GM12878 (cell line): ENCODE results near the gene NCMAP. TPM values are rescaled to one million over a fixed set of nuclear protein-coding genes. Genes with fewer than 3 reads are reported as not detected.

Source experiments
- ATAC-seq: fragments of 200-7000 bp; cut with Tn5 transposase; 3 replicates; pipeline ENCODE4 v1.9.1; 2020; ENCODE audit warnings: mild to moderate bottlenecking, moderate library complexity
- BruUV-seq: library from RNA; stranded (reverse); fragments of 400-500 nt; replicated peaks from 2 replicates; lab custom pipeline; 2021; lab: Mats Ljungman, UMichigan
- CTCF ChIA-PET: fragments of 300-600 bp; sonication (Branson Sonifier 250); formaldehyde crosslinking; extraction: SDS; loops from one replicate; lab custom pipeline; 2021; ENCODE audit warnings: inconsistent platforms; lab: Yijun Ruan, JAX
- POLR2A ChIA-PET: fragments of 350-600 bp; formaldehyde crosslinking; extraction: SDS; loops from one replicate; lab custom pipeline; 2021; ENCODE audit warnings: inconsistent platforms; lab: Charles Lee
- RAD21 ChIA-PET: fragments of 300-600 bp; sonication (Branson Sonifier 250); formaldehyde crosslinking; loops from one replicate; lab custom pipeline; 2023; ENCODE audit warnings: antibody characterized with exemption; ENCODE audit not compliant: unreplicated experiment; lab: Charles Lee
- SMC1A ChIA-PET: fragments of 300-600 bp; sonication (Branson Sonifier 250); formaldehyde crosslinking; loops from one replicate; lab custom pipeline; 2023; ENCODE audit not compliant: unreplicated experiment, uncharacterized antibody; lab: Charles Lee
- DNase-seq: peaks from one replicate; pipeline ENCODE4 v3.0.0-alpha.2; 2011; ENCODE audit warnings: low read depth, low spot score
- FAIRE-seq: peaks from 3 replicates; lab custom pipeline; 2011; peaks lifted over from hg19 to GRCh38; lab: Jason Lieb, UNC
- H2AFZ ChIP-seq: 2 replicates; pipeline ENCODE4 v1.6.0; 2011; ENCODE audit warnings: low read depth, low read length, control low read depth; ENCODE audit not compliant: control insufficient read depth
- H3K27ac ChIP-seq: 2 replicates; pipeline ENCODE4 v1.5.1; 2011; ENCODE audit warnings: control low read depth; ENCODE audit not compliant: control insufficient read depth, insufficient read depth
- H3K27me3 ChIP-seq, 2 experiments: replicated peaks in 1 of 2; 2 replicates each; pipeline versions ENCODE4 v1.6.0 to v1.6.1; 2011; ENCODE audit warnings: low read length in 1 of 2; ENCODE audit not compliant: control insufficient read depth in 2 of 2, insufficient read depth in 2 of 2
- H3K36me3 ChIP-seq, 2 experiments: 2 replicates each; pipeline ENCODE4 v1.5.1; 2011; ENCODE audit warnings: low read length in 1 of 2; ENCODE audit not compliant: control insufficient read depth in 2 of 2, insufficient read depth in 2 of 2
- H3K4me1 ChIP-seq: 2 replicates; pipeline ENCODE4 v1.6.1; 2011; ENCODE audit warnings: mild to moderate bottlenecking, low read length, moderate library complexity, mixed read lengths; ENCODE audit not compliant: control insufficient read depth, insufficient read depth
- H3K4me2 ChIP-seq: 2 replicates; pipeline ENCODE4 v1.6.0; 2011; ENCODE audit warnings: control low read depth; ENCODE audit not compliant: control insufficient read depth, insufficient read depth
- H3K4me3 ChIP-seq: fragments of 200-600 bp; sonication (generic); 2 replicates; pipeline ENCODE4 v1.5.1; 2016
- H3K79me2 ChIP-seq: 2 replicates; pipeline ENCODE4 v1.6.0; 2011; ENCODE audit warnings: low read length; ENCODE audit not compliant: control insufficient read depth, insufficient read depth
- H3K9ac ChIP-seq: 2 replicates; pipeline ENCODE4 v1.8.0; 2011; ENCODE audit warnings: low read length, control low read depth, mixed read lengths; ENCODE audit not compliant: control insufficient read depth, insufficient read depth
- H3K9me3 ChIP-seq: replicated peaks from 3 replicates; pipeline ENCODE4 v1.5.1; 2011; ENCODE audit warnings: mild to moderate bottlenecking, low read length; ENCODE audit not compliant: control insufficient read depth, insufficient read depth
- H4K20me1 ChIP-seq: 2 replicates; pipeline ENCODE4 v1.6.0; 2011; ENCODE audit not compliant: control insufficient read depth, insufficient read depth
- CHD2 ChIP-seq: IDR thresholded peaks from 2 replicates; pipeline ENCODE4 v1.6.1; 2011; ENCODE audit warnings: low read depth, low read length, improper control_type of control experiment, borderline replicate concordance
- ETV6 ChIP-seq, 2 experiments: fragments of 450-650 bp in 1 of 2; IDR thresholded peaks in 1 of 2; conservative IDR thresholded peaks in 1 of 2; 2 replicates each; pipeline ENCODE4 v1.6.1; 2014; ENCODE audit warnings: antibody characterized with exemption in 1 of 2, borderline replicate concordance in 1 of 2, low read depth in 1 of 2, mild to moderate bottlenecking in 1 of 2, moderate library complexity in 1 of 2
- KDM1A ChIP-seq: fragments of 200-600 bp; sonication (generic); IDR thresholded peaks from 2 replicates; pipeline ENCODE4 v1.6.1; 2016; ENCODE audit warnings: borderline replicate concordance
- MYC ChIP-seq: IDR thresholded peaks from 2 replicates; pipeline ENCODE4 v1.6.1; 2011; ENCODE audit warnings: mild to moderate bottlenecking, low read length, moderate library complexity, inconsistent platforms; ENCODE audit not compliant: insufficient read depth, insufficient replicate concordance, insufficient read length, severe bottlenecking
- RFX5 ChIP-seq: IDR thresholded peaks from 2 replicates; pipeline ENCODE4 v1.6.1; 2011; ENCODE audit warnings: low read depth, low read length, improper control_type of control experiment
- TBL1XR1 ChIP-seq: IDR thresholded peaks from 2 replicates; pipeline ENCODE4 v1.6.1; 2012; ENCODE audit warnings: low read depth, low read length, improper control_type of control experiment
- TCF7 ChIP-seq: IDR thresholded peaks from 2 replicates; pipeline ENCODE4 v1.6.1; 2014; ENCODE audit warnings: antibody characterized with exemption, borderline replicate concordance
- ZNF687 ChIP-seq: fragments of 450-650 bp; IDR thresholded peaks from 2 replicates; pipeline ENCODE4 v1.6.1; 2017; ENCODE audit warnings: mild to moderate bottlenecking, moderate library complexity
- WGBS: methylation state at CpG from one replicate; pipeline ENCODE4 v1.1.6; 2016; ENCODE audit warnings: low lambda C conversion rate; ENCODE audit not compliant: insufficient replicate concordance, insufficient coverage; ENCODE audit errors: missing lambda C conversion rate; 5-methylcytosine and 5-hydroxymethylcytosine counted together
- in situ Hi-C: fragments of 300-500 bp; cut with MboI; formaldehyde crosslinking; loops from 9 replicates; pipeline ENCODE4 v1.14.3; 2018; ENCODE audit warnings: mixed read lengths
- intact Hi-C: fragments of 100-400 bp; cut with micrococcal nuclease; formaldehyde crosslinking; loops from one replicate; pipeline ENCODE4 v1.14.2; 2022; ENCODE audit not compliant: unreplicated experiment
- polyA plus RNA-seq, 11 experiments: library from polyadenylated mRNA; depleted of rRNA in 4 of 11; unstranded in 6 of 11; stranded (reverse) in 5 of 11; fragments of >200 nt; fragmentation: Nextera tagmentation in 4 of 11; fragmentation: Illumina TruSeq in 1 of 11; extraction: Ambion mirVana in 4 of 11; extraction: Trizol in 1 of 11; gene quantifications; 1 replicate in 1 of 11; 2 replicates in 10 of 11; pipeline versions ENCODE4 v1.2.1 to v1.2.3, GENCODE V29; 2011 to 2016; ENCODE audit warnings: inconsistent platforms in 2 of 11, missing spikeins in 2 of 11, low read depth in 1 of 11
- total RNA-seq, 4 experiments: library from RNA; depleted of rRNA in 3 of 4; stranded (reverse); fragments of >200 nt in 3 of 4; fragmentation: Illumina TruSeq in 1 of 4; extraction: Trizol in 1 of 4; gene quantifications; 2 replicates each; pipeline versions ENCODE4 v1.2.1 to v1.2.3, GENCODE V29; 2013 to 2021
- TF ChIP-seq, protein P1 (sequence below): fragments of 450-650 bp; IDR thresholded peaks from 2 replicates; pipeline ENCODE4 v1.6.1; 2016; ENCODE audit warnings: mild to moderate bottlenecking
- TF ChIP-seq, protein P2 (sequence below): IDR thresholded peaks from 2 replicates; pipeline ENCODE4 v1.6.1; 2012; ENCODE audit warnings: low read depth, low read length, improper control_type of control experiment
- TF ChIP-seq, protein P3 (sequence below): fragments of 450-650 bp; IDR thresholded peaks from 2 replicates; pipeline ENCODE4 v1.6.1; 2017; ENCODE audit warnings: mild to moderate bottlenecking, moderate library complexity

The NCMAP gene
- total and polyA plus RNA-seq, 10 of the 15 experiments (the other 5 are each of a cell fraction or from before 2014, with no cell fraction given): not detected

- no peak for TF ChIP-seq ZNF687
- no peak for TF ChIP-seq TCF7
- TF ChIP-seq CHD2: no peak
- TF ChIP-seq ETV6 (conservative IDR thresholded peaks at IDR 0.05 in 1 of 2, IDR thresholded peaks at IDR 0.05 in 1 of 2; ENCODE audit: borderline replicate concordance in 1 of 2, low read depth in 1 of 2): no peak
- no peak for TF ChIP-seq MYC
Observed at GRCh38 chr1:24535778-24536177, 20.1 kb upstream of the NCMAP start (continued).

DNA sequence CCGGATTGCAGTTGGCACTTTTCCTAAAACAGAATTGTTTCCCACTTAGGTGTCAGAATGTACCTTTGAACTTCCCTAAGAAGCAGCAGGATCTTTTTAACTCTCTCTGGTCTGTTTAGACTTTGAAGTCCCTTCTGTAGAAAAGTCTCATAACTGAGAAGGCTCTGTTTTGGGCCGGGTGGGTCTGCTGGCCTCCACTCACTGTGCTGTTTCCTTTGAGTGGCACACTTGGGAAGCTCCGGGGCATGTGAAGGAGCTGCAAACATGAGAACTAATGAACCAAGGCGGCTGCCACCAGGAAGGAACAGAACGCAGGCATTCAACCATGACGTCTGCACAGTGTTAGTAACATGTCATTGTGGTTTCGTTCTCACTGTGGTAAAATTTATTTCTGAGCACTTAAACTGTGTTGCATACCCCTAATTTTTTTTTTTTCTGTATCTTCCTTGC lies 19.5 kb upstream of the NCMAP start:
- no peak overlapping the region for H3K9ac ChIP-seq
- intact Hi-C loops: no loop called here
- CTCF ChIA-PET: interaction anchor here (1.1 to 3.7 kb wide), 5 partner anchors 10 to 300 kb away, joined by 3 to 22 read pairs (median 5); partner anchors contain the start of gene NIPAL3
- no peak for TF ChIP-seq TBL1XR1
- TF ChIP-seq, protein P1, sequence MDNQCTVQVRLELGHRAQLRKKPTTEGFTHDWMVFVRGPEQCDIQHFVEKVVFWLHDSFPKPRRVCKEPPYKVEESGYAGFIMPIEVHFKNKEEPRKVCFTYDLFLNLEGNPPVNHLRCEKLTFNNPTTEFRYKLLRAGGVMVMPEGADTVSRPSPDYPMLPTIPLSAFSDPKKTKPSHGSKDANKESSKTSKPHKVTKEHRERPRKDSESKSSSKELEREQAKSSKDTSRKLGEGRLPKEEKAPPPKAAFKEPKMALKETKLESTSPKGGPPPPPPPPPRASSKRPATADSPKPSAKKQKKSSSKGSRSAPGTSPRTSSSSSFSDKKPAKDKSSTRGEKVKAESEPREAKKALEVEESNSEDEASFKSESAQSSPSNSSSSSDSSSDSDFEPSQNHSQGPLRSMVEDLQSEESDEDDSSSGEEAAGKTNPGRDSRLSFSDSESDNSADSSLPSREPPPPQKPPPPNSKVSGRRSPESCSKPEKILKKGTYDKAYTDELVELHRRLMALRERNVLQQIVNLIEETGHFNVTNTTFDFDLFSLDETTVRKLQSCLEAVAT: no peak
- TF ChIP-seq RFX5: 0 out of 2 replicates have a peak, but pooled peaks have one; percentile 17
- TF ChIP-seq, protein P2, sequence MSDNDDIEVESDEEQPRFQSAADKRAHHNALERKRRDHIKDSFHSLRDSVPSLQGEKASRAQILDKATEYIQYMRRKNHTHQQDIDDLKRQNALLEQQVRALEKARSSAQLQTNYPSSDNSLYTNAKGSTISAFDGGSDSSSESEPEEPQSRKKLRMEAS: no peak
- TF ChIP-seq, protein P3, sequence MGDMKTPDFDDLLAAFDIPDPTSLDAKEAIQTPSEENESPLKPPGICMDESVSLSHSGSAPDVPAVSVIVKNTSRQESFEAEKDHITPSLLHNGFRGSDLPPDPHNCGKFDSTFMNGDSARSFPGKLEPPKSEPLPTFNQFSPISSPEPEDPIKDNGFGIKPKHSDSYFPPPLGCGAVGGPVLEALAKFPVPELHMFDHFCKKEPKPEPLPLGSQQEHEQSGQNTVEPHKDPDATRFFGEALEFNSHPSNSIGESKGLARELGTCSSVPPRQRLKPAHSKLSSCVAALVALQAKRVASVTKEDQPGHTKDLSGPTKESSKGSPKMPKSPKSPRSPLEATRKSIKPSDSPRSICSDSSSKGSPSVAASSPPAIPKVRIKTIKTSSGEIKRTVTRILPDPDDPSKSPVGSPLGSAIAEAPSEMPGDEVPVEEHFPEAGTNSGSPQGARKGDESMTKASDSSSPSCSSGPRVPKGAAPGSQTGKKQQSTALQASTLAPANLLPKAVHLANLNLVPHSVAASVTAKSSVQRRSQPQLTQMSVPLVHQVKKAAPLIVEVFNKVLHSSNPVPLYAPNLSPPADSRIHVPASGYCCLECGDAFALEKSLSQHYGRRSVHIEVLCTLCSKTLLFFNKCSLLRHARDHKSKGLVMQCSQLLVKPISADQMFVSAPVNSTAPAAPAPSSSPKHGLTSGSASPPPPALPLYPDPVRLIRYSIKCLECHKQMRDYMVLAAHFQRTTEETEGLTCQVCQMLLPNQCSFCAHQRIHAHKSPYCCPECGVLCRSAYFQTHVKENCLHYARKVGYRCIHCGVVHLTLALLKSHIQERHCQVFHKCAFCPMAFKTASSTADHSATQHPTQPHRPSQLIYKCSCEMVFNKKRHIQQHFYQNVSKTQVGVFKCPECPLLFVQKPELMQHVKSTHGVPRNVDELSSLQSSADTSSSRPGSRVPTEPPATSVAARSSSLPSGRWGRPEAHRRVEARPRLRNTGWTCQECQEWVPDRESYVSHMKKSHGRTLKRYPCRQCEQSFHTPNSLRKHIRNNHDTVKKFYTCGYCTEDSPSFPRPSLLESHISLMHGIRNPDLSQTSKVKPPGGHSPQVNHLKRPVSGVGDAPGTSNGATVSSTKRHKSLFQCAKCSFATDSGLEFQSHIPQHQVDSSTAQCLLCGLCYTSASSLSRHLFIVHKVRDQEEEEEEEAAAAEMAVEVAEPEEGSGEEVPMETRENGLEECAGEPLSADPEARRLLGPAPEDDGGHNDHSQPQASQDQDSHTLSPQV: no peak
- TF ChIP-seq KDM1A: no peak

More for the DNA sequence above, 19.5 kb upstream of the NCMAP start:
- in situ Hi-C loops: no loop called here
- no TSS peak for BruUV-seq
- no peak overlapping the region for H3K4me3 ChIP-seq
- peaks cover 18% of the 10 kb centered on the region for H3K4me1 ChIP-seq
- peak overlapping the region; percentile 51 for H3K4me2 ChIP-seq
- ChIA-PET RAD21 (interaction anchor here (0.9 to 2.2 kb wide), 5 partner anchors 106 to 145 kb away, joined by 3 to 9 read pairs (median 3); partner anchors contain the start of gene NIPAL3), SMC1A (interaction anchor here (0.7 to 1.7 kb wide), 6 partner anchors 9 to 1293 kb away, joined by 3 to 4 read pairs (median 3); partner anchors contain the start of gene NIPAL3), POLR2A (interaction anchor here (0.5 kb wide), 1 partner anchor 211 kb away, joined by 4 read pairs; no protein-coding TSS in a partner anchor)
- no peak overlapping the region for H3K27ac ChIP-seq
- DNase-seq (peak; percentile 82), ATAC-seq (peak; percentile 92), FAIRE-seq (peak; percentile 94)
- 2% methylated on average over 7 of the region's 7 CpGs for WGBS
- no peaks in the 10 kb centered on the region for H3K79me2 ChIP-seq
- H3K9me3 ChIP-seq: no peaks in the 10 kb centered on the region; the same call in 2 of the 3 replicates
- H4K20me1 ChIP-seq: no peaks in the 10 kb centered on the region
- H2AFZ ChIP-seq: no peak overlapping the region
- H3K27me3 ChIP-seq: peaks cover 1 to 7% of the 10 kb centered on the region in 2 experiments; a peak in 3 of 4 replicates
- no peaks in the 10 kb centered on the region for H3K36me3 ChIP-seq
